Measurements from ENCODE around the gene AOAH.

GRCh38 chr7:36562121-36562520 is 162.2 kb downstream of the AOAH start:
- TF ChIP-seq, protein P1, sequence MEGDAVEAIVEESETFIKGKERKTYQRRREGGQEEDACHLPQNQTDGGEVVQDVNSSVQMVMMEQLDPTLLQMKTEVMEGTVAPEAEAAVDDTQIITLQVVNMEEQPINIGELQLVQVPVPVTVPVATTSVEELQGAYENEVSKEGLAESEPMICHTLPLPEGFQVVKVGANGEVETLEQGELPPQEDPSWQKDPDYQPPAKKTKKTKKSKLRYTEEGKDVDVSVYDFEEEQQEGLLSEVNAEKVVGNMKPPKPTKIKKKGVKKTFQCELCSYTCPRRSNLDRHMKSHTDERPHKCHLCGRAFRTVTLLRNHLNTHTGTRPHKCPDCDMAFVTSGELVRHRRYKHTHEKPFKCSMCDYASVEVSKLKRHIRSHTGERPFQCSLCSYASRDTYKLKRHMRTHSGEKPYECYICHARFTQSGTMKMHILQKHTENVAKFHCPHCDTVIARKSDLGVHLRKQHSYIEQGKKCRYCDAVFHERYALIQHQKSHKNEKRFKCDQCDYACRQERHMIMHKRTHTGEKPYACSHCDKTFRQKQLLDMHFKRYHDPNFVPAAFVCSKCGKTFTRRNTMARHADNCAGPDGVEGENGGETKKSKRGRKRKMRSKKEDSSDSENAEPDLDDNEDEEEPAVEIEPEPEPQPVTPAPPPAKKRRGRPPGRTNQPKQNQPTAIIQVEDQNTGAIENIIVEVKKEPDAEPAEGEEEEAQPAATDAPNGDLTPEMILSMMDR (conservative IDR thresholded peaks at IDR 0.05; ENCODE audit: low read depth, low read length), result no peak
- TF ChIP-seq POLR2A (IDR thresholded peaks at IDR 0.05; ENCODE audit: low read depth, low read length) (no peak), MAFK (IDR thresholded peaks at IDR 0.05; ENCODE audit: low read depth, low read length) (no peak), RFX5 (IDR thresholded peaks at IDR 0.05; ENCODE audit: low read depth, low read length) (no peak), CEBPB (IDR thresholded peaks at IDR 0.05; ENCODE audit: low read depth, low read length) (no peak), SMC3 (IDR thresholded peaks at IDR 0.05; ENCODE audit: low read depth, low read length) (no peak), RAD21 (IDR thresholded peaks at IDR 0.05; ENCODE audit: low read length) (no peak), USF2 (IDR thresholded peaks at IDR 0.05; ENCODE audit: low read depth, low read length) (no peak), NFE2L2 (IDR thresholded peaks at IDR 0.05; ENCODE audit: low read depth, low read length) (no peak), CHD1 (IDR thresholded peaks at IDR 0.05; ENCODE audit: low read depth, low read length) (no peak), RCOR1 (IDR thresholded peaks at IDR 0.05; ENCODE audit: insufficient replicate concordance, low read length) (no peak), BHLHE40 (IDR thresholded peaks at IDR 0.05; ENCODE audit: low read depth, low read length) (no peak), MXI1 (IDR thresholded peaks at IDR 0.05; ENCODE audit: borderline replicate concordance, low read depth, low read length) (no peak)
- TF ChIP-seq, protein P2, sequence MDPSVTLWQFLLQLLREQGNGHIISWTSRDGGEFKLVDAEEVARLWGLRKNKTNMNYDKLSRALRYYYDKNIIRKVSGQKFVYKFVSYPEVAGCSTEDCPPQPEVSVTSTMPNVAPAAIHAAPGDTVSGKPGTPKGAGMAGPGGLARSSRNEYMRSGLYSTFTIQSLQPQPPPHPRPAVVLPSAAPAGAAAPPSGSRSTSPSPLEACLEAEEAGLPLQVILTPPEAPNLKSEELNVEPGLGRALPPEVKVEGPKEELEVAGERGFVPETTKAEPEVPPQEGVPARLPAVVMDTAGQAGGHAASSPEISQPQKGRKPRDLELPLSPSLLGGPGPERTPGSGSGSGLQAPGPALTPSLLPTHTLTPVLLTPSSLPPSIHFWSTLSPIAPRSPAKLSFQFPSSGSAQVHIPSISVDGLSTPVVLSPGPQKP (IDR thresholded peaks at IDR 0.05; ENCODE audit: borderline replicate concordance, low read depth, low read length), result no peak

Data from IMR-90 (cell line).